ENCODE data around the gene POM121L2.

The POM121L2 gene

GRCh38 chr6:27314046-27314445, 2.0 kb upstream of the POM121L2 start:
- H3K4me3 ChIP-seq (ENCODE audit: low read depth in 1 of 2, low read length in 2 of 2) = no peak overlapping the region
- no peak overlapping the region for H3K27ac ChIP-seq (ENCODE audit: low read depth, low read length)
- H3K27me3 ChIP-seq (ENCODE audit: control insufficient read depth in 1 of 2, insufficient read depth in 2 of 2, low read length in 2 of 2) = peaks cover 20 to 38% of the 10 kb centered on the region in 2 donors
- H3K9ac ChIP-seq (ENCODE audit: low read length) = no peak overlapping the region
- H3K9me3 ChIP-seq (ENCODE audit: low read length) = no peaks in the 10 kb centered on the region
- H3K36me3 ChIP-seq (ENCODE audit: insufficient read depth, low read length) = no peaks in the 10 kb centered on the region
- H3K4me1 ChIP-seq (ENCODE audit: insufficient read depth, low read length) = peaks cover 14% of the 10 kb centered on the region

DNA sequence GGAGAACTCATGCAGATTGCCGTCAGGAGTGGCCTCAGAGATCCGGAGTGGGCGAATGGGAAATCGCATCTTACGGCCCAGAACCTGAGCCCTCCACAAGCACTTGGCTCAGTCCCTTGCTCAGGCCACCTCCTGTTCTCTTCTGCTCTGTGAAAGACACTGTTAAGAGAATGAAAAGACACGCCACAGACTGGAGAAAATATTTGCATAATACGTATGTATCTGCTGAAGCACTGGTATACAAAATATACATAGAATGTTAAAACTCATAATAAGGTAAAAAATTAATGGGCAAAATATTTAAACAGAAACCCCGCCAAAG, 838 bp upstream of the POM121L2 start:
- Histone ChIP-seq H3K9ac (ENCODE audit: low read length) (no peak overlapping the region), H3K4me3 (ENCODE audit: low read depth in 1 of 2, low read length in 2 of 2) (peak overlapping the region; percentile 39 to 66), H3K9me3 (ENCODE audit: low read length) (no peaks in the 10 kb centered on the region), H3K36me3 (ENCODE audit: insufficient read depth, low read length) (no peaks in the 10 kb centered on the region), H3K27me3 (ENCODE audit: control insufficient read depth in 1 of 2, insufficient read depth in 2 of 2, low read length in 2 of 2) (peaks cover 22 to 38% of the 10 kb centered on the region in 2 donors), H3K27ac (ENCODE audit: low read depth, low read length) (no peak overlapping the region), H3K4me1 (ENCODE audit: insufficient read depth, low read length) (peaks cover 14% of the 10 kb centered on the region)

DNA sequence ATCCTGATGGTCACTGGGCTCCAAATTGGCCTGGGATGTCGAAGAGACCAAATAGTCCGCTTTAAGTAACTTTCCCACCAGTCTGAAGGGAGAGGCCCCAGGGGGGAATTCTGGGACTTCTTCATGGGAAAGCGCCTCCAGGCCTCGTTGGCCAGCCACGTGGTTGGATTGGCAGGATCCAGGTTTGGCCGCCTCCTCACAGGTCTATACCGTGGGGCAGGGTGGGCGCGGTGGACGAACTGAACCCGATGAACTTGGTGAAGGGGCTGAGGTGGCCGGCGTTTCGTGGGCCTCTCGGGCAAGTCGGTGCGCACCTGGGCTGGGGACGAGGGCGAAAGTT, 297 bp downstream of the POM121L2 start:
- H3K27me3 ChIP-seq (ENCODE audit: control insufficient read depth in 1 of 2, insufficient read depth in 2 of 2, low read length in 2 of 2) = peaks cover 22 to 38% of the 10 kb centered on the region in 2 donors

DNA sequence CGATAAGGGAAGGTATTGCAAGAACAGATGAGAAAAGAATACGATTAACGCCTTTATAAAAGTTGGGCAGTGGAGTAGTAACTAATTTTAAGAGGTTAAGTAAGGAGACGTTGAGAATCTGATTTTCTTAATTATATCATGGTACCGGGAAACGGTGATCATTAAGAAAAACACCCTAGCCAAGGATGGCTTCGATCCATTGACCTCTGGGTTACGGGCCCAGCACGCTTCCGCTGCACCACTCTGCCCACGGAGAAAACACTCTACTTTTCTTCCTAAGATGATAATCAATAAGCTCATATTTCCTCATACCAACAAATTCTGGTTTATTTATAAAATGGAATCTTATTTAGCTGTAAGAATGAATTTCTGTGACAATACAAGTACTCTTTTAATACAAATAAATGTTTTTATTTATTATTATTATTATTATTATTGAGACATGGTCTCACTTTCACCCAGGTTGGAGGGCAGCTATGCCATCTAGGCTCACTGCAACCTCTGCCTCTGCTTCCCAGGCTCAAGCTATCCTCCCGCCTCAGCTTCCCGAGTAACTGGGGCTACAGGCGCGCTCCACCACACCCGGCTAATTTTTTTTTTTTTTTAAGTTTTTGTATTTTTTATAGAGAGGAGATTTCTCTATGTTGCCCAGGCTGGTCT, 8.3 kb downstream of the POM121L2 start:
- no peak overlapping the region for H3K4me3 ChIP-seq (ENCODE audit: low read depth in 1 of 2, low read length in 2 of 2)
- H3K9me3 ChIP-seq (ENCODE audit: low read length) = no peaks in the 10 kb centered on the region
- no peaks in the 10 kb centered on the region for H3K4me1 ChIP-seq (ENCODE audit: insufficient read depth, low read length)
- H3K36me3 ChIP-seq (ENCODE audit: insufficient read depth, low read length) = no peaks in the 10 kb centered on the region
- no peak overlapping the region for H3K9ac ChIP-seq (ENCODE audit: low read length)
- H3K27ac ChIP-seq (ENCODE audit: low read depth, low read length) = no peak overlapping the region
- peaks cover 17 to 26% of the 10 kb centered on the region in 2 donors for H3K27me3 ChIP-seq (ENCODE audit: control insufficient read depth in 1 of 2, insufficient read depth in 2 of 2, low read length in 2 of 2)

More for the DNA sequence above, 297 bp downstream of the POM121L2 start:
- Histone ChIP-seq H3K36me3 (ENCODE audit: insufficient read depth, low read length) (no peaks in the 10 kb centered on the region), H3K4me3 (ENCODE audit: low read depth in 1 of 2, low read length in 2 of 2) (peak overlapping the region; percentile 39 to 66), H3K4me1 (ENCODE audit: insufficient read depth, low read length) (peaks cover 14% of the 10 kb centered on the region), H3K9ac (ENCODE audit: low read length) (no peak overlapping the region), H3K27ac (ENCODE audit: low read depth, low read length) (no peak overlapping the region), H3K9me3 (ENCODE audit: low read length) (no peaks in the 10 kb centered on the region)

DNA sequence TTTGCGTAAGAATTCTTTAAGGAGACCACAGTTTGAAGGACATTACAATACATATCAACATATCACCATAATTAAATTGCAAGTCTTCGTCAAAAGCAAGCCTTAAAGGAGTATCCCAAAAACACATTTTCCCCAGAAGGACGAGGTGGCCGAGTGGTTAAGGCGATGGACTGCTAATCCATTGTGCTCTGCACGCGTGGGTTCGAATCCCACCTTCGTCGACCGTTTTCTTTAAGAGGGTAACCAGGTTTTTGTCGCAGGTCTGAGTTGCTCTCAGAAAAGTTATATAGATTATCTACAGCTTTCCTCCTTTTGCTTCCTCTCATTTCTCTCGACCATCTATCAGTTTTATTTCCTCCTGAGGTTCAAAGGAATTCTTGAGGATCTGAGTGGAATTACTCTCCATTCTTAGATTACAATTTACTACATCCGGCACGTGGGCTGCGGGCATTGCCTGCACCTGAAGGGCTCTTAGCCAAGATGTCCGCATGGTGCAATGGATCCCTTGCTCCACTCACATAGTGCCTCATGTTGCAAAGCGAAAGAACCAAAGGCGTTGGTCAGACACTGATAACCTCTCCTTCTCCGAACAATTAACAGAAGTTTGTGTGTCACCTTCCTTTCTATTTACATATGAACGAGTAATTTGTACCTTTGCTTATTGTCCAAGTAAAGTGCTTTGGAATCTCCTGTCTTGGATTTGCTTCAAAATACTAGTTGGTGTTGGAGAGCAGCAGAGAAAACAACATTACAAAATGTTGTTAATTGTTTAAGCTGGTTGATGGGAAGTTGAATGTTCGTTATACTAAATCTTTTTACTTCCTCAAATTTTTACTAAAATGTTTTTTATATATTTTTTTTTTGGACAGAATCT, 14.0 kb downstream of the POM121L2 start:
- no peak overlapping the region for H3K27ac ChIP-seq (ENCODE audit: low read depth, low read length)
- no peaks in the 10 kb centered on the region for H3K9me3 ChIP-seq (ENCODE audit: low read length)
- no peaks in the 10 kb centered on the region for H3K36me3 ChIP-seq (ENCODE audit: insufficient read depth, low read length)
- no peaks in the 10 kb centered on the region for H3K4me1 ChIP-seq (ENCODE audit: insufficient read depth, low read length)
- peaks cover 46 to 66% of the 10 kb centered on the region in 2 donors for H3K27me3 ChIP-seq (ENCODE audit: control insufficient read depth in 1 of 2, insufficient read depth in 2 of 2, low read length in 2 of 2)
- no peak overlapping the region for H3K9ac ChIP-seq (ENCODE audit: low read length)
- no peak overlapping the region for H3K4me3 ChIP-seq (ENCODE audit: low read depth in 1 of 2, low read length in 2 of 2)

DNA sequence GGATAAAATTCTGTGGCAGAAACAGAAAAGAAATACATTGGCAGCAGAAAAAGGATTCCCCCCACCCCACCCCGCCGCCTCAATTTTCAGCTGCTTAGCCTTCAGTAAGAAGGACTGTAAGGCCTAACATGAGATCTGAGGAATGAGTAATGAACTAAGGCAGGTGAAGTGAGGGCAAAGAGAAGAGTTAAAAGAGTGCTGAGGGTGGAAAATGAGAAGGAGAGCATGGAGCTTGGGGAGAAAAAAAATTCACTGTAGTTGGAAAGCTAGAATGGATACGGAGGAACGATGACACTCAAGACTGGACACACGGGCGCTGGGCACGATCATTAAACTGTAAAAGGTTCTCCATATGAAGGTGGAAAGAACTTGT, 14.6 kb downstream of the POM121L2 start:
- H3K9ac ChIP-seq (ENCODE audit: low read length) = no peak overlapping the region
- no peak overlapping the region for H3K27ac ChIP-seq (ENCODE audit: low read depth, low read length)
- peaks cover 40 to 63% of the 10 kb centered on the region in 2 donors for H3K27me3 ChIP-seq (ENCODE audit: control insufficient read depth in 1 of 2, insufficient read depth in 2 of 2, low read length in 2 of 2)
- no peaks in the 10 kb centered on the region for H3K4me1 ChIP-seq (ENCODE audit: insufficient read depth, low read length)
- H3K9me3 ChIP-seq (ENCODE audit: low read length) = no peaks in the 10 kb centered on the region
- no peaks in the 10 kb centered on the region for H3K36me3 ChIP-seq (ENCODE audit: insufficient read depth, low read length)
- H3K4me3 ChIP-seq (ENCODE audit: low read depth in 1 of 2, low read length in 2 of 2) = no peak overlapping the region

DNA sequence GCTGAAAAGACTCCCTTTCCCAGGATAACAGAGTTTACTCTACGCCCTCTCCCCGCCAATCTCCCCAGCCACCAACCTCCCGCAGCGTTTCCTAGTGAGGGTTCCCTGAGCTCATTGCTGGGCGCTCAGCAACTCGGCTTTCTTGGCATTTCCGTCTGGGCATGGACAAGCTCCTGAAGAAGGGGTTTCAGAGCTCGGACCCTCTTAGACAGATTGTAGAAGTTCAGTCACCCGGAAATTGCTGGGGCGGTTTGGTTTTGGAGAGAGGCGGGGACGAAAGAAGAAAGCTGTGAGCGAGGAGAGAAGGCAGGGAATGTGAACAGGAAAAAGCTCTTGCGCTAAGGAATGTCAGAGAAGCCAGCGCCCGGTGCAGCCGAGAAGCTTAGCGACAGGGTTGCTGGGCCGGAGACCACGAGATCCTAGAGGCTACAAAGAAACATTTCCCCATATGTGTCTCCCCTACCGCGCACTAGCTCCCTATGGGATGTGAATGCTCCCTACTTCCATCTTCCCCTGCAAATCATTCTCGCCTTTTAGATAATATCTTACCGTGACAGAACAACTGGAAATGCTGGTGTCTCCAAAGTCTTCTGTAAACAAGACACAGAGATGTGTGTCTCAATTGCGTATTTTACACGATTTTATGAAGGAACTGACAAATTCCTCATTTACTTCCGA, 15.8 kb downstream of the POM121L2 start:
- Histone ChIP-seq H3K9ac (ENCODE audit: low read length) (no peak overlapping the region), H3K4me3 (ENCODE audit: low read depth in 1 of 2, low read length in 2 of 2) (no peak overlapping the region), H3K9me3 (ENCODE audit: low read length) (no peaks in the 10 kb centered on the region), H3K36me3 (ENCODE audit: insufficient read depth, low read length) (no peaks in the 10 kb centered on the region), H3K4me1 (ENCODE audit: insufficient read depth, low read length) (no peaks in the 10 kb centered on the region), H3K27ac (ENCODE audit: low read depth, low read length) (no peak overlapping the region), H3K27me3 (ENCODE audit: control insufficient read depth in 1 of 2, insufficient read depth in 2 of 2, low read length in 2 of 2) (peaks cover 37 to 58% of the 10 kb centered on the region in 2 donors)

GRCh38 chr6:27295301-27296079, 16.6 kb downstream of the POM121L2 start:
- H3K4me3 ChIP-seq (ENCODE audit: low read depth in 1 of 2, low read length in 2 of 2) = no peak overlapping the region
- no peaks in the 10 kb centered on the region for H3K36me3 ChIP-seq (ENCODE audit: insufficient read depth, low read length)
- H3K27me3 ChIP-seq (ENCODE audit: control insufficient read depth in 1 of 2, insufficient read depth in 2 of 2, low read length in 2 of 2) = peaks cover 44 to 58% of the 10 kb centered on the region in 2 donors
- no peak overlapping the region for H3K9ac ChIP-seq (ENCODE audit: low read length)
- H3K9me3 ChIP-seq (ENCODE audit: low read length) = no peaks in the 10 kb centered on the region
- no peaks in the 10 kb centered on the region for H3K4me1 ChIP-seq (ENCODE audit: insufficient read depth, low read length)
- no peak overlapping the region for H3K27ac ChIP-seq (ENCODE audit: low read depth, low read length)

GRCh38 chr6:27294409-27294808, 17.7 kb downstream of the POM121L2 start:
- H3K36me3 ChIP-seq (ENCODE audit: insufficient read depth, low read length) = no peaks in the 10 kb centered on the region
- no peak overlapping the region for H3K4me3 ChIP-seq (ENCODE audit: low read depth in 1 of 2, low read length in 2 of 2)
- H3K9me3 ChIP-seq (ENCODE audit: low read length) = no peaks in the 10 kb centered on the region
- H3K27me3 ChIP-seq (ENCODE audit: control insufficient read depth in 1 of 2, insufficient read depth in 2 of 2, low read length in 2 of 2) = peaks cover 50 to 65% of the 10 kb centered on the region in 2 donors
- H3K9ac ChIP-seq (ENCODE audit: low read length) = no peak overlapping the region
- no peak overlapping the region for H3K27ac ChIP-seq (ENCODE audit: low read depth, low read length)
- no peaks in the 10 kb centered on the region for H3K4me1 ChIP-seq (ENCODE audit: insufficient read depth, low read length)

DNA sequence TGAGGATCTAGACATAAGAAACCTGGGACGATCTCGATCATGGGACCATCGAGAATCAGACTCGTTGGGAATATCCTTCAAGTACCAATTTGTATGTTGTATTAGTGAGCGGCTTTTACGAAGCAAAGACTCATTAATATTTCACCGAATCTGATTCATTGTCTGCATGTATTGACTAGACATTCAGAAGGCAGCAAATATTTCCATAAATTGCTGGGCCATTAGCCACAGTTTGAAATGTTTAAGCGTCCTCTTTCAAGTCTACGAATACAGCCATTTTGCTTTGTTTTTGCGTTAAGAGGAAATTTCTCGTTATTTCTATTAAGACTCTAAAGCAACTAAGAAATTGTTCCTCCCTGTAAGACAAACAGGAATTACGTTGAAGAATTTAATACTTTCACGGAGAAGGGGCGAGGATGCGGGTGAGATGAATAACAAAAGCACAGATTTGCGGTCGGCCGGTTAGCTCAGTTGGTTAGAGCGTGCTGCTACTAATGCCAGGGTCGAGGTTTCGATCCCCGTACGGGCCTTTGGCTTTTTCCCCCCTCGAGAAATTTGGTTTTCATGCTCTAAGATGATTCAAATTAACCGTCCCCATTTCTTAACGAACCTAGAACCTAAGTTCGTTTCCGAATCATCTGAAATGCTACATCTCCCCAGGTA, 18.5 kb downstream of the POM121L2 start:
- Histone ChIP-seq H3K4me1 (ENCODE audit: insufficient read depth, low read length) (no peaks in the 10 kb centered on the region), H3K36me3 (ENCODE audit: insufficient read depth, low read length) (no peaks in the 10 kb centered on the region), H3K4me3 (ENCODE audit: low read depth in 1 of 2, low read length in 2 of 2) (no peak overlapping the region), H3K27ac (ENCODE audit: low read depth, low read length) (no peak overlapping the region), H3K27me3 (ENCODE audit: control insufficient read depth in 1 of 2, insufficient read depth in 2 of 2, low read length in 2 of 2) (peaks cover 59 to 73% of the 10 kb centered on the region in 2 donors), H3K9ac (ENCODE audit: low read length) (no peak overlapping the region), H3K9me3 (ENCODE audit: low read length) (no peaks in the 10 kb centered on the region)

DNA sequence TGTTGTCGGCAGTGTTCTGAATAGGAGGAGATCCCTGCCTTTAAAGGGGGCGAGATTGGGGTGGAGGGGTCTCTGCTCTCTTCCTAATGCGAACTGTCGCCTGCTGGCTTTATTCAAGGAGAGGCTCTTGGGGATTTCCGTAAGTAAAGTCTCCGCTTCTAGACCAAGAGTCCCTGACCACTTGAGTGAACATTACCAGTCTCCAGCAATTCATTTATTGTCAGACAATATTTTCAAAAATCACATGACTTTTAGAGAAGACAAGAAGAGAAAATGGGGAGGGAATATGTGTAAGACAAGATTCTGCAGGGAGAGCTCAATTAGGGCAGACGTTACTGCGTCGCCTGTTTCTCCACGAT, 21.2 kb downstream of the POM121L2 start:
- Histone ChIP-seq H3K9me3 (ENCODE audit: low read length) (no peaks in the 10 kb centered on the region), H3K9ac (ENCODE audit: low read length) (no peak overlapping the region), H3K36me3 (ENCODE audit: insufficient read depth, low read length) (no peaks in the 10 kb centered on the region), H3K27ac (ENCODE audit: low read depth, low read length) (no peak overlapping the region), H3K4me1 (ENCODE audit: insufficient read depth, low read length) (no peaks in the 10 kb centered on the region), H3K4me3 (ENCODE audit: low read depth in 1 of 2, low read length in 2 of 2) (no peak overlapping the region), H3K27me3 (ENCODE audit: control insufficient read depth in 1 of 2, insufficient read depth in 2 of 2, low read length in 2 of 2) (peaks cover 58 to 73% of the 10 kb centered on the region in 2 donors)
